ENCODE data around the gene INSL4. TPM values are rescaled to one million over a fixed set of nuclear protein-coding genes. Genes with fewer than 3 reads are reported as not detected.

Gene INSL4
- total RNA-seq, 1 donor from 2014 or later: not detected

DNA sequence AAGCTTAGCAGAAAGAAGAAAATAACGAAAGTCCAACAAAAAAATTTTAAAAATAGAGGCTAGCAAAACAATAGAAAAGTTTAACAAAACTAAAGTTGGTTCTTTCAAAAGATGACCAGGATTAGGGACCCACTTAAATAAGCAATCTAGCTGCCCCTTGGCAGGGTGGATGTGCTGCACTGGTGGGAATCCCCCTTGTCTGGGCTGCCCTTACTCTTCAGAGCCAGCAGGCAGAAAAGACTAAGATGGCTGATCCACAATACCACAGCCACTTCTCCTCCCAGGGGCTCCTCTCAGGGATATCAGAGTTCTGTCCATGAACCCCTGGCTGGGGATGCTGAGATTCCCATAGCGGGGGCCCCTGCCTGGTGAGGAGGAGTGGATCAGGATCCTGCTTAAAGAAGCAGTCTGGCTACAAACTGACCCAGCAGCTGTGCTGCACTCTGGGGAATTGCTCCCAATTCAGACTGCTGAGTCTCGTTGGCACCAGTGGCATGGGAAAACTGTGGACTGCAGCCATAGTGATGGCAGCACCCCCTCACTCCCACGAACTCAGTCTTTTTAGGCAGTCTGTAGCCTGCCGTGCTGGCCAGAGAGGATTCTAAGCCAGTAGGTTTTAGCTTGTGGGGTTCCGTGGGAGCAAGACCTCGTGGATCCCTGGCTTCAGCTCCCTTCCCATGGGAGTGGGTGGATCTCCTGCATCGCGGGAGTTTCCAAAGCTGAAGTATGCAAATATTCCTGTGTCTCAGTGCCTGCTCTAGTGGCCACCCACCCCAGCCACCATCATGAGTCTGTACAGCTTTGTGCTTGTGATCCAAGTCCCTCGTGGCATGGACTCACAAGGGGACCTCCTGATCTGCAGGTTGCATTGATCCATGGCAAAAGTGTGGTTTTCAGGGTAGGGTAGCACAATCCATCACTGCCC lies 42.9 kb upstream of the INSL4 start:
- POLR2A ChIA-PET: interaction anchor here (1.0 to 2.8 kb wide), 4 partner anchors 250 to 440 kb away, joined by 4 to 12 read pairs (median 5); partner anchors contain the start of genes PLGRKT and RIC1
- no peak overlapping the region for H3K4me3 Mint-ChIP-seq
- ATAC-seq (ENCODE audit: low read depth): peak; percentile 50
- no peaks in the 10 kb centered on the region for H3K9me3 Mint-ChIP-seq
- CTCF ChIA-PET: interaction anchor here (0.8 to 5.2 kb wide), 7 partner anchors 8 to 411 kb away, joined by 3 to 87 read pairs (median 4); partner anchors contain the start of gene PLGRKT
- TF ChIP-seq, protein P1, sequence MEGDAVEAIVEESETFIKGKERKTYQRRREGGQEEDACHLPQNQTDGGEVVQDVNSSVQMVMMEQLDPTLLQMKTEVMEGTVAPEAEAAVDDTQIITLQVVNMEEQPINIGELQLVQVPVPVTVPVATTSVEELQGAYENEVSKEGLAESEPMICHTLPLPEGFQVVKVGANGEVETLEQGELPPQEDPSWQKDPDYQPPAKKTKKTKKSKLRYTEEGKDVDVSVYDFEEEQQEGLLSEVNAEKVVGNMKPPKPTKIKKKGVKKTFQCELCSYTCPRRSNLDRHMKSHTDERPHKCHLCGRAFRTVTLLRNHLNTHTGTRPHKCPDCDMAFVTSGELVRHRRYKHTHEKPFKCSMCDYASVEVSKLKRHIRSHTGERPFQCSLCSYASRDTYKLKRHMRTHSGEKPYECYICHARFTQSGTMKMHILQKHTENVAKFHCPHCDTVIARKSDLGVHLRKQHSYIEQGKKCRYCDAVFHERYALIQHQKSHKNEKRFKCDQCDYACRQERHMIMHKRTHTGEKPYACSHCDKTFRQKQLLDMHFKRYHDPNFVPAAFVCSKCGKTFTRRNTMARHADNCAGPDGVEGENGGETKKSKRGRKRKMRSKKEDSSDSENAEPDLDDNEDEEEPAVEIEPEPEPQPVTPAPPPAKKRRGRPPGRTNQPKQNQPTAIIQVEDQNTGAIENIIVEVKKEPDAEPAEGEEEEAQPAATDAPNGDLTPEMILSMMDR (IDR thresholded peaks at IDR 0.05): no peak
- no peak overlapping the region for H3K27ac Mint-ChIP-seq
- DNase-seq: no peak
- H3K27me3 Mint-ChIP-seq: no peaks in the 10 kb centered on the region
- intact Hi-C loops (cut with micrococcal nuclease): loop anchor here (5.0 to 10.0 kb wide), 2 partner anchors 699 to 866 kb away; no protein-coding TSS in a partner anchor
- H3K36me3 Mint-ChIP-seq (ENCODE audit: low read depth): no peaks in the 10 kb centered on the region
- H3K4me1 Mint-ChIP-seq: peaks cover 11% of the 10 kb centered on the region

DNA sequence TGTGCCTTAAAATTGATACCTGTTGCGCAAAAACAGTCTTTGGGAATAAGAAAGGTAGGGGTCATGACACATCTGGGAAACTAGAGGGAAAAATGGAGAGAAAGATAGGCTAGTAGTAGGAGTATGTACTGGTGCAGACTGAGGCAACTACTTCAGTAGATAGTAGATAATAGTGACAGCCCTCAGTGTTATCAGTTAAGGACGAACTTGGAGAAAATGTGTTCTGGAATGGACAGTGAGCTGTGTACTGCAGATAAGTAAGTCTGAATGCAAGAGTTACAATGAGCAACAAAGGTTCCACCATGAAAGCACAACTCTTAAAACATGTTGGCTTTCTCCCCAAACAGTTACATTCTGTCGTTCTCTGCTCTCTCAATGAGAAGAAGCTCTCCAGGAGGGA lies 39.2 kb upstream of the INSL4 start:
- H3K27me3 Mint-ChIP-seq: peaks cover 1% of the 10 kb centered on the region
- H3K4me3 Mint-ChIP-seq: no peak overlapping the region
- TF ChIP-seq, protein P1 (IDR thresholded peaks at IDR 0.05): no peak
- no peaks in the 10 kb centered on the region for H3K9me3 Mint-ChIP-seq
- ChIA-PET POLR2A (no interaction called here), CTCF (interaction anchor here (1.2 to 1.3 kb wide), 2 partner anchors 9 to 398 kb away, joined by 3 to 6 read pairs; no protein-coding TSS in a partner anchor)
- DNase-seq: no peak
- H3K36me3 Mint-ChIP-seq (ENCODE audit: low read depth): no peaks in the 10 kb centered on the region
- no peak for ATAC-seq (ENCODE audit: low read depth)
- H3K4me1 Mint-ChIP-seq: no peaks in the 10 kb centered on the region
- H3K27ac Mint-ChIP-seq: no peak overlapping the region
- intact Hi-C loops (cut with micrococcal nuclease): no loop called here

DNA sequence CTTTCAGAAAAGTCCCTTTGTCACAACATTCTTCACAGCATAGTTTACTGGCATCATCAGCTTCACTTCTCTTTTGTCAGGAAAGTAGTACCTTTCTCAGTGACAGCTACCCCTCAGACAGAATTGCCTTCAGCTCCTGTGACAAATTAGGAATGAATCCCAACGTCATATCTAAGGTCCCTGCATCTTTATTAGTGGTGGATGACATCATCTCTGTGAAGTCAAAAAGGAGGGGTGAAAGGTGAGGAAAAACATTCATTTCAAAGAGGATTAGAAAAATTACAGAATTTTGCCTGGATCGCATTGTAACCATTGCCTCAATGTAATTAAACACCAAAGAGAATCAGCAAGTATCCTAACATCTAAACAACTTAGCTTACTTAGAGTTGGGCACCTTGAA lies 37.9 kb upstream of the INSL4 start:
- no peak overlapping the region for H3K4me3 Mint-ChIP-seq
- POLR2A ChIA-PET: no interaction called here
- CTCF ChIA-PET: interaction anchor here (1.2 to 1.3 kb wide), 2 partner anchors 10 to 397 kb away, joined by 3 to 6 read pairs; no protein-coding TSS in a partner anchor
- H3K4me1 Mint-ChIP-seq: no peaks in the 10 kb centered on the region
- no peak for DNase-seq
- TF ChIP-seq, protein P1 (IDR thresholded peaks at IDR 0.05): no peak
- intact Hi-C loops (cut with micrococcal nuclease): no loop called here
- H3K27me3 Mint-ChIP-seq: peaks cover 2% of the 10 kb centered on the region
- no peaks in the 10 kb centered on the region for H3K36me3 Mint-ChIP-seq (ENCODE audit: low read depth)
- no peaks in the 10 kb centered on the region for H3K9me3 Mint-ChIP-seq
- no peak for ATAC-seq (ENCODE audit: low read depth)
- H3K27ac Mint-ChIP-seq: no peak overlapping the region

DNA sequence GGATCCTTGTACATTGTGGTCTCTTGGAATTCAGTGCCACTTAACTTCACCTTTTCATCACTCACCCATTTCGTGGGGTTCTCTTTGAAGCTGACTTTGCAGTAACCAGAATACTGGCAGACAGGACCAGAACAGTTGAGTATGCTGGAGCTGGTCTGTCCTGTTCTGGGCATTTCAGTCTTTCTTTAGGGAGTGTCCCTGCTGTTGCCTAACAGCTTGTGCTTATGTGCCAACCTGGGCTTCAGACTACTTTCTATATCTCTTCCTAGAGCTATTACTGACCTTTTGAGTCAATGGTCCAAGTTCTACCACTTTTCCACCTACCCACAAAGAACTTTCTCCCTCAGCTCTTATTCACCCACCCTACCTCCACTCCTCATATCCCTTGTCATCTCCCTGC lies 35.8 kb upstream of the INSL4 start:
- CTCF ChIA-PET: interaction anchor here (0.8 to 1.4 kb wide), 2 partner anchors 8 to 9 kb away, joined by 3 read pairs; no protein-coding TSS in a partner anchor

More for the DNA sequence above, 35.8 kb upstream of the INSL4 start:
- no peak for DNase-seq
- Mint-ChIP-seq H3K27me3 (peaks cover 11% of the 10 kb centered on the region), H3K4me3 (no peak overlapping the region), H3K27ac (no peak overlapping the region), H3K4me1 (no peaks in the 10 kb centered on the region), H3K9me3 (no peaks in the 10 kb centered on the region), H3K36me3 (ENCODE audit: low read depth) (no peaks in the 10 kb centered on the region)
- TF ChIP-seq, protein P1 (IDR thresholded peaks at IDR 0.05): no peak
- ATAC-seq (ENCODE audit: low read depth): no peak
- intact Hi-C loops (cut with micrococcal nuclease): no loop called here
- POLR2A ChIA-PET: no interaction called here
